HG02970 (cell line): ENCODE results near the gene MEX3D.

Source experiments
- ATAC-seq: cut with Tn5 transposase; IDR thresholded peaks from one replicate; pipeline ENCODE4 v1.9.1; 2021; ENCODE audit warnings: mild to moderate bottlenecking, moderate library complexity, moderate number of reproducible peaks; ENCODE audit not compliant: unreplicated experiment, low FRiP score

The MEX3D gene

DNA sequence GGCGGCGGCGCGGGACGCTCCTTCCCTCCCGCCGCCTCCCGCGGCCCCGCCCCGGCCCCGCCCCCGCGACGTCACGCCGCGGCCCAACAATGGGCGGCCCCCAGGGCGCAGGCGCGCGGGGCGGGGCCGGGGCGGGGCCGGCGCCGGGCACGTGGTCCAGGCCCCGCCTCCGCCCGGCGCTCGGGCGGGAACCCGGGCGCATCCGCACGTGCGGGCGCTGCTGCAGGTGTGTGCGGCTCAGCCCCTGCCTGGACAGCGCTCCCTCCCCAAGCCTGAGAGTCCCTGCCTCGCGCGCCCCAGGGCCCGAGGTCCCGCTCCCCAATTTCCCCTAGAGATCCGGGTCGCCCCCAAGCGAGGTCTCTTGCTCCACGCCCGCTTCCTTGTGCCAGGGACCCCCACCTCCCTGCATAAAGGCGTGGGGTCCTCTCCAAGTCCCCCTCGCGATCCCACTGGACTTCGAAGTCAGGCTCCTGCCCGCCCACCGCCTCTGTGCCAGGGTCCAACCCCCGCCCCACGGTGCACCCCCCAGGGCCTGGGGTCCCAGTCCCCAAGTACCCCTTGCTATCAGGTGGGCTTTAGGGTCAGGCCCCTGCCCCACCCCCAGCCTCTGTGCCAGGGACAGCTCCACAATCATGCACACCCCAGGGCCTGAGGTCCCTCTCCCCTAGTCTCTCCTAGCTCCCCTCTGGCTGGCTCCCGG, at the start of gene MEX3D:
TSS of gene MEX3D (minus strand) at position 6 of the 700 bp plus-strand sequence. CDS start 267 bp downstream, outside the sequence.
- ATAC-seq: peak; percentile 68

DNA sequence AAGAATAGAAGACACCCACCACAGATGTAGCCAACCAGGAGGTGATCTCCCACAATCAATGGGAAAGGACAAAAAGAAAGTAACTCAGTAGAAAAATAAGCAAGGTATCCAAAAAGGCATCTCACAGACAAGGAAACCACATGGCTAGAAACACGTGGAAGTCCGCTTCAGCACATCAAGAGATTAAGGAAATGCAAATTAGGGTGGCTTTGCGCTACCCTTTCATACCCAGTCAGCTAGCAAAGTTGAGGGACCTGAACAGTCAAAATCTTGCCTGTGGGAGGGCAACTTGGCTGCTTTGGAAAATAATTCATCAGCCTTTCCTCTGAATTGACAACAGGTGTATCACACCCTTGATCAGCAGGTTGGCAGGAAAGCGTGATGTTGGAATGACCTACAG, 48.8 kb upstream of the MEX3D start:
- no peak for ATAC-seq

DNA sequence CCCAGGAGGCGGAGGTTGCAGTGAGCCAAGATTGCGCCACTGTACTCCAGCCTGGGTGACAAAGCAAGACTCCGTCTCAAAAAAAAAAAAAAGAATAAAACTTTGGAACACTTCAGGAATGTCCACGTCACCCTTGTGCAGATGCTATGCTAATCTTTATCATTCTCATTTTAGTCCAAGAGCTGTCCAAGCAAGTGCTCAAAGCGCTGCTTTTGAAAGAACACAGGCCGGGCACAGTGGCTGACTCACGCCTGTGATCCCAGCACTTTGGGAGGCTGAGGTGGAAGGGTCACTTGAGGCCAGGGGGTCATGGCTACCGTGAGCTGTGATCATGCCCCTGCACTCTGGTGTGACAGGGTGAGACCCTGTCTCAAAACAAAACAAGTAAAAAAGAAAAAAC, 48.3 kb upstream of the MEX3D start:
- ATAC-seq: no peak

DNA sequence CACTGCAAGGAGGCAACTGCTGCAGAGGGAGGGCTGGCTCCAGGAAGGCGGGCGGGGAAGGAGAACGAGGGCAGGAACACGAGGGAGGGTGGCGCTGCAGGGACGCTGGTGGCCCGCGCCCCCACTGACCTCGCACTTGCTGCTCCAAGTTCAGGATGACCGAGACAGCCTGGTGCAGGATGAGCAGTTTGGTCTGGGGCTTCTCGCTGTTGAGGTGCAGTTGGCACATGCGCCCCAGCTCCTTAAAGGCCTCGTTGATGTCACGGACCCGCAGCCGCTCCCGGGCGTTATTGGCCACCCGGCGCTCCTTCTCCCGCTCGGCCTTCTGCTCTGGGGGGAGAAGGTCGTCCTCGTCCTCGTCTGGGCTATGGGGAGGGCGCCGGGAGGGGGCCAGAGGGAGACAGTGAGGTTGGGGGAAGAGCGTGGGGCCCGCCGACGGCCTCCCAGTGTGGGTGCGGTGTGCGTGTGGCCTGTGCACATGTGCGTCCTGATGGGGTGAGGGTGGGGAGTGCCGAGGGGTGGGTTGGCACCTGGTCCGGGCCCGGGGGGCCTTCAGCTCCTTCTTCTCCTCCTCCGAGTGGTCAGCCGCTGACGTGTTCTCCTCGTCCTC, 47.1 kb upstream of the MEX3D start:
- no peak for ATAC-seq

- ATAC-seq: no peak
These were observed 45.9 kb upstream of the MEX3D start for GRCh38 chr19:1613808-1614570.

GRCh38 chr19:1613146-1613545, 45.0 kb upstream of the MEX3D start:
- no peak for ATAC-seq

DNA sequence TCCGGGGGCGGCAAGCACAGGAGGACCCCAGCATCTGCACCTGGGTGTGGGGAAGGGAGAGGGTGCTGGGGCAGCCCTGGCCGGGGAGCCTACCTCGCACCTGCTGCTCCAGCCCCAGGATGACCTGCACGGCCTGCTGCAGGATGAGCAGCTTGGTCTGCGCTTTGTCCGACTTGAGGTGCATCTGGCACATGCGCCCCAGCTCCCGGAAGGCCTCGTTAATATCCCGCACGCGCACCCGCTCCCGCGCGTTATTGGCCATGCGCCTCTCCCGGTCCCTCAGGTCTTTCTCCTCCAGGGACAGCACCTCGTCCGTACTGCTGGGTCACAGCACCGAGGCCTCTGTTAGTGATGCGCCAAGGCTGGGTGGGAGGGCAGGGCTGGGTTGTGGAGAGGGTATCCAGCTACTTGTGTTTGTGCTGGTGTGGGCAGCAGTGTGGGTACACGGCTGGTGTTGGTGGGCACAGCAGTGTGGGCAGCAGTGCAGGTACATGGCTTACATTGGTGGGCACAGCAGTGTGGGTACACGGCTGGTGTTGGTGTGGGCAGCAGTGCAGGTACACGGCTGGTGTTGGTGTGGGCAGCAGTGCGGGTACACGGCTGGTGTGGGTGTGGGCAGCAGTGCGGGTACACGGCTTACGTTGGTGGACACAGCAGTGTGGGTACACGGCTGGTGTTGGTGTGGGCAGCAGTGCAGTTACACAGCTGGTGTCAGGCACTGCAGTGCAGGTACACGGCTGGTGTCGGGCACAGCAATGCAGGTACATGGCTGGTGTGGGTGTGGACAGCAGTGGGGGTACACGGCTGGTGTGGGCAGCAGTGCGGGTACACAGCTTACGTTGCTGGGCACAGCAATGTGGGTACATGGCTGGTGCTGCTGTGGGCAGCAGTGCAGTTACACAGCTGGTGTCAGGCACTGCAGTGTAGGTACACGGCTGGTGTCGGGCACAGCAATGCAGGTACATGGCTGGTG, 44.3 kb upstream of the MEX3D start:
- no peak for ATAC-seq

DNA sequence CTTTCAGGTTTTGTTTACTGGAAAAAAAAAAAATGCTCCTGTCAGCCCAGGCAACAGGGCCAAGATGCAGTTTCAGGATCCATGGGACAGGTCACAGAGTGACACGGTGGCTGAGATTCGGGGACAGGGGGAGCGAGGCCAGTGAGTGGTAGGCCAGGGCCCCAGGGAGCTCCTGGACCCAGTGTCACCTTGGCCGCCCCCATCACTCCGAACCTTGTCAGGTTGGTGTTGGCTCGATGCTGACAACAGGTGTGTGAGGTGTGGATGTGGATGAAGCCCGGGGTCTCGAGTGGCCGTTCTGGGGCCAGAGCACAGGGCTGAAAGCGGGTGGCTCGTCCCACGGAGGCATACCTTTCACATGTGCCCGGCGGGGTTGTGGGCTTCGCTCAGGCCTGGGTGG, 43.2 kb upstream of the MEX3D start:
- ATAC-seq: no peak

DNA sequence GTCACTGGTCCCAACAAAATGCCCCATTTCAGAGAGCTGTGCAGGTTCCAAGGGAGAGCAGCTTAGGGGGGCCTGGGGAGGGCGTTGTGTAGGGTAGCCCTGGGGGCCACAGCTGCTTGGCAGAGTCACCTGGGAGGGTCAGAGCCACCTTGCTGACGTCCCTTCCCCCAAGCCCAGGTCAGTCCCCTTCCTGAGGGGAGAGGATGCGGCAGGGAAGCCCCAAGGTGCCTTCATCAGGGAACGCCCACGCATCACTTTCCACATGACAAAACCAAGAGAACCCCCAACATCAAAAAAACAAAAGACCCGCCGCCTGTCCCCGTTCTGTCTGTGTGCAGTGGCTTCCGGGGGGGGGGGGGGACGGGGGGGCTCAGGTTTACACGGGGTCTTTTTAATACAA, 42.5 kb upstream of the MEX3D start:
- no peak for ATAC-seq

DNA sequence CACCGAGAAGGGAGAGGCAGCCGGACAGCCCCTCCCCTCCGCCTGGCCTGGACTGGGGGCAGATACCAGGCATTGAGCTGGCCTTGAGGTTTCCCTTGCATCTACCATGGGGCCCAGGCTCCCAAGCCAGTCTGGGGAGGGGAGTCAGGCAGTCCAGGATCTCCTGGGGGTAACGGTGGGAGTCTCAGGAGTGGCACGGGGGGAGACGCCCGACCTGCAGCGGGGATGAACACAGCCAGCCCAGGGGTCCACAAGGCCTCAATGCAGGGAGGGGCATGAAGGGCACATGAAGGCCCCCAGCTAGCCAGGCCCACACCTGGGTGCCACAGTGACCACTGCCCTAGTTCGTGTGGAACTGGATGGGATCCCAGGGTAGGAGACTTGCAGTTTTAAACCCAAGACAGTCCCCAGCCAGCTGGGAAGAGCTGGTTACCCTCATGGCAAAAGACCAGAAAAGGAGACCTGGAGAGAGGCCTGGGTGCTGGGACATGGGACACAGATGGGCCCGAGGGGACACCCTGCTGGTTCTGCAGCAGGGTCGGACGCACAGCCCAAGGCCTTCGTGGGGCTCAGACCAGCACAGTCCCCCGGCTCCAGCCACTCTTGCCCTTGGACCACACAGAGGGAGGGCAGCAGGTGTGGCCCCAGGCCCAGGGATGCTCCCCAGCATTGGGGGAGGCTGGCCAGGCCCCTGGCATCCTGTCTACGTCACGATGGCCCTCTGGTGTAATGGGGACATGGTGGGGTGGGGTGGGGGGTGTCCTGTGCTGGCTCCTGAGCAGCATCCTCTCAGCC, 41.8 kb upstream of the MEX3D start:
- no peak for ATAC-seq

GRCh38 chr19:1609103-1609396, 40.9 kb upstream of the MEX3D start:
- no peak for ATAC-seq

- ATAC-seq: no peak
These were observed 40.4 kb upstream of the MEX3D start for GRCh38 chr19:1608359-1609102.

DNA sequence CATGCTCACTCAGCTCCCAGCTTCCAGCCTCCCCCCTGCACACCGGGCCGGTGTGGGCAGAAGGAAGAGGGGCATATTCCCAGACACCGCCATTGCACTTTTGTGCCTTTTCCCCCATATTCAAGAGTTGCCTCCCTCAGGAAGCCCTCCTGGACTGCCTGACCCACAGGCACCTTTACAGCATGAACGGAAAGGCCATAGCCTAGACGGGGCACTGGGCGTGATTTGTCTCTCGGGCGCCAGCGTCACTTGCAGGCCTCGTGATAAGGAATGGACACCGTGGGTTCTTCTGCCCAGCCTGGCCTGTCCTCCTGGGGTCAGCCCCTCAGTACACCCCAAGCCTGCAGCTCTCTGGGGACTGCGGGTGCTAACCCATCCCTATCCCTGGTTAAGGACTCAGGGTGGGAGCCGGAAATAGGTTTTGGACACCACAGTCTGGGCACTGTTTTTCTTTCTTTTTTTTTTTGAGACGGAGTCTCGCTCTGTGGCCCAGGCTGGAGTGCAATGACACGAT, 38.1 kb upstream of the MEX3D start:
- no peak for ATAC-seq

- peak; percentile 89 for ATAC-seq
These were observed 37.4 kb upstream of the MEX3D start, which contains the start of gene UQCR11 for GRCh38 chr19:1605236-1606137. Gene UQCR11 (minus strand): TSS chr19:1605462. CDS start chr19:1605409, 53 bp downstream.

DNA sequence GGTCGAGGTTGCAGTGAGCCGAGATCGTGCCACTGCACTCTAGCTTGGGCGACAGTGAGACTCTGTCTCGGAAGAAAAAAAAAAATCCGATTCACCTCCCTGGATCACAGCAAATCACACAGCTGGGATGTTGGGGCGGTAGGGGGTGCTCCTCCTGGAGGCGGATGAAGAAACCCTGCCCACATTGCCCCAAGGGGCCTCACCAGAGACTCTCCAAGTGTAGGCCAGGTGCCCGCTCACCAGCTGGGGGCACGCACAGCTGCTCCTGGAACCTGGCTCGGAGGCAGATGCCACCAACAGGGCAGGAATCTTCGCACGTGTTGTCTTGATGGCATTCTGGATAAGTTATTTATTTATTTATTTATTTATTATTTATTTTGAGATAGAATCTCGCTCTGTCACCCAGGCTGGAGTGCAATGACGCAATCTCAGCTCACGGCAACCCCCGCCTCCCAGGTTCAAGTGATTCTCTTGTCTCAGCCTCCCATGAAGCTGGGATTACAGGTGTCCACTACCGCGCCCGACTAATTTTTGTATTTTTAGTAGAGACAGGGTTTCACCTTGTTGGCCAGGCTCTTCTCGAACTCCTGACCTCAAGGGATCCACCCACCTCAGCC, 34.1 kb upstream of the MEX3D start:
- ATAC-seq: no peak

- ATAC-seq: no peak
These were observed 33.5 kb upstream of the MEX3D start for GRCh38 chr19:1601613-1602064.

DNA sequence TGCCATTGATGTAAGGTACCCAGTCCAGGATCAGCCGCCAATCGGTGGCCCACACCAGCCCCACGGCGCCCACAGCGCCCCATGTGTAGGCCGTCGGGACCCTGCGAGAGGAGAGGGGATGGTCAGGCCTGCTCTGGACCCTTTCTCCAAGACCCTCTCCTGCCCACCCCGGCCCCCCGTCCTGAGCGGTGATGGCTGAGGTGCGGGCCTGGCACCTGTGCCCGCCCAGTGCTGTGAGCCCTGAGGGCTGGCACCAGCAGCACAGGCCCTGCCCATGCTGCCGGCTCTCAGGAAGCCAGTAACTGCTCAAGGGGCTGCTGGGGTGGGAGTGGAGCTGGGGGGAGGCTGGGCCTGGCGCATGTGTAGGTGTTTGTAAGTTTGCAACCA, 31.3 kb upstream of the MEX3D start:
- ATAC-seq: no peak
